Measurements from ENCODE around the gene SDHB. TPM values are rescaled to one million over a fixed set of nuclear protein-coding genes. Genes with fewer than 3 reads are reported as not detected.

Gene SDHB
- total and polyA plus RNA-seq, 2 donors from 2014 or later: 92.0 to 313 TPM

GRCh38 chr1:16983649-16984048 lies 70.2 kb downstream of the SDHB start:
- H3K9me3 ChIP-seq (ENCODE audit: control insufficient read depth in 2 of 3, insufficient read depth in 1 of 3, low read length in 3 of 3): no peaks in the 10 kb centered on the region
- no peak overlapping the region for H3K9ac ChIP-seq (ENCODE audit: low read length in 3 of 3)
- DNase-seq: peak in 3 of 5 donors; percentile 40 to 62 (median 58)
- intact Hi-C loops (cut with DNase I): no loop called here
- H3K4me3 ChIP-seq (ENCODE audit: low read length in 3 of 3): no peak overlapping the region
- H3K27ac ChIP-seq (ENCODE audit: low read depth in 2 of 2, low read length in 2 of 2): no peak overlapping the region
- no peaks in the 10 kb centered on the region for H3K27me3 ChIP-seq (ENCODE audit: control insufficient read depth, insufficient read depth, low read length)
- no peaks in the 10 kb centered on the region for H3K4me1 ChIP-seq (ENCODE audit: control insufficient read depth in 2 of 3, insufficient read depth in 2 of 3, low read depth in 1 of 3, low read length in 3 of 3)
- no peak for FAIRE-seq
- TF ChIP-seq CTCF (IDR thresholded peaks at IDR 0.05; ENCODE audit: borderline replicate concordance, extremely low read depth, insufficient read depth): no peak
- H3K36me3 ChIP-seq (ENCODE audit: control insufficient read depth in 2 of 3, insufficient read depth in 3 of 3, low read length in 3 of 3): peaks cover 0 to 4% (median 3%) of the 10 kb centered on the region in 3 donors

GRCh38 chr1:16982902-16983301 lies 70.9 kb downstream of the SDHB start:
- Histone ChIP-seq H3K9me3 (ENCODE audit: control insufficient read depth in 2 of 3, insufficient read depth in 1 of 3, low read length in 3 of 3) (no peaks in the 10 kb centered on the region), H3K4me1 (ENCODE audit: control insufficient read depth in 2 of 3, insufficient read depth in 2 of 3, low read depth in 1 of 3, low read length in 3 of 3) (no peaks in the 10 kb centered on the region), H3K9ac (ENCODE audit: low read length in 3 of 3) (no peak overlapping the region), H3K27me3 (ENCODE audit: control insufficient read depth, insufficient read depth, low read length) (no peaks in the 10 kb centered on the region), H3K27ac (ENCODE audit: low read depth in 2 of 2, low read length in 2 of 2) (no peak overlapping the region), H3K4me3 (ENCODE audit: low read length in 3 of 3) (no peak overlapping the region), H3K36me3 (ENCODE audit: control insufficient read depth in 2 of 3, insufficient read depth in 3 of 3, low read length in 3 of 3) (peaks cover 0 to under 1% (median 0%) of the 10 kb centered on the region in 3 donors)
- DNase-seq (peak in 4 of 5 donors; percentile 60 to 67 (median 62)), FAIRE-seq (no peak)
- TF ChIP-seq CTCF (IDR thresholded peaks at IDR 0.05; ENCODE audit: borderline replicate concordance, extremely low read depth, insufficient read depth): no peak
- intact Hi-C loops (cut with DNase I): no loop called here

GRCh38 chr1:16981269-16981849 lies 72.5 kb downstream of the SDHB start:
- intact Hi-C loops (cut with DNase I): no loop called here
- FAIRE-seq: no peak

More at GRCh38 chr1:16981269-16981849, 72.5 kb downstream of the SDHB start:
- H3K36me3 ChIP-seq (ENCODE audit: control insufficient read depth in 2 of 3, insufficient read depth in 3 of 3, low read length in 3 of 3): no peaks in the 10 kb centered on the region
- no peak for TF ChIP-seq CTCF (IDR thresholded peaks at IDR 0.05; ENCODE audit: borderline replicate concordance, extremely low read depth, insufficient read depth)
- no peak overlapping the region for H3K9ac ChIP-seq (ENCODE audit: low read length in 3 of 3)
- no peak for DNase-seq
- no peak overlapping the region for H3K4me3 ChIP-seq (ENCODE audit: low read length in 3 of 3)
- no peaks in the 10 kb centered on the region for H3K4me1 ChIP-seq (ENCODE audit: control insufficient read depth in 2 of 3, insufficient read depth in 2 of 3, low read depth in 1 of 3, low read length in 3 of 3)
- no peaks in the 10 kb centered on the region for H3K27me3 ChIP-seq (ENCODE audit: control insufficient read depth, insufficient read depth, low read length)
- no peaks in the 10 kb centered on the region for H3K9me3 ChIP-seq (ENCODE audit: control insufficient read depth in 2 of 3, insufficient read depth in 1 of 3, low read length in 3 of 3)
- no peak overlapping the region for H3K27ac ChIP-seq (ENCODE audit: low read depth in 2 of 2, low read length in 2 of 2)

Measured in kidney (tissue), 14 donors.